Skeletal muscle satellite cell (primary cell): ENCODE results near the gene PHACTR1.

Source experiments
- H3K27me3 ChIP-seq: 2 replicates; pipeline ENCODE4 v1.7.0; 2013; ENCODE audit warnings: low read length; ENCODE audit not compliant: control insufficient read depth, insufficient read depth
- H3K36me3 ChIP-seq: 2 replicates; pipeline ENCODE4 v1.7.0; 2013; ENCODE audit warnings: mild to moderate bottlenecking, control low read depth, low read length; ENCODE audit not compliant: insufficient read depth
- H3K4me1 ChIP-seq: 2 replicates; pipeline ENCODE4 v1.7.0; 2013; ENCODE audit warnings: low read length; ENCODE audit not compliant: control insufficient read depth, insufficient read depth
- H3K4me2 ChIP-seq: 2 replicates; pipeline ENCODE4 v1.7.0; 2013; ENCODE audit warnings: mild to moderate bottlenecking, low read length
- H3K4me3 ChIP-seq: 2 replicates; pipeline ENCODE4 v1.7.0; 2013; ENCODE audit warnings: low read length
- H3K9ac ChIP-seq: 2 replicates; pipeline ENCODE4 v1.7.0; 2013; ENCODE audit warnings: mild to moderate bottlenecking, low read depth, low read length, moderate library complexity
- H3K9me3 ChIP-seq: replicated peaks from 2 replicates; pipeline ENCODE4 v1.7.0; 2013; ENCODE audit warnings: mild to moderate bottlenecking, control low read depth, low read length

The PHACTR1 gene

GRCh38 chr6:13044896-13045295 lies 328.3 kb downstream of the PHACTR1 start:
- Histone ChIP-seq H3K27me3 (no peaks in the 10 kb centered on the region), H3K4me3 (no peak overlapping the region), H3K4me1 (no peaks in the 10 kb centered on the region), H3K9me3 (no peaks in the 10 kb centered on the region), H3K36me3 (no peaks in the 10 kb centered on the region), H3K4me2 (no peak overlapping the region), H3K9ac (no peak overlapping the region)

- H3K27me3 ChIP-seq, result no peaks in the 10 kb centered on the region
- no peak overlapping the region for H3K9ac ChIP-seq
- H3K4me1 ChIP-seq, result no peaks in the 10 kb centered on the region
Measured at GRCh38 chr6:13045676-13046075, 329.1 kb downstream of the PHACTR1 start.

GRCh38 chr6:13046084-13046483 lies 329.5 kb downstream of the PHACTR1 start:
- Histone ChIP-seq H3K4me3 (no peak overlapping the region), H3K4me2 (no peak overlapping the region), H3K9ac (no peak overlapping the region), H3K4me1 (no peaks in the 10 kb centered on the region), H3K27me3 (no peaks in the 10 kb centered on the region), H3K36me3 (no peaks in the 10 kb centered on the region), H3K9me3 (no peaks in the 10 kb centered on the region)

More at GRCh38 chr6:13045676-13046075, 329.1 kb downstream of the PHACTR1 start:
- H3K9me3 ChIP-seq, result no peaks in the 10 kb centered on the region
- H3K4me3 ChIP-seq, result no peak overlapping the region
- H3K36me3 ChIP-seq, result no peaks in the 10 kb centered on the region
- H3K4me2 ChIP-seq, result no peak overlapping the region

- no peaks in the 10 kb centered on the region for H3K4me1 ChIP-seq
- H3K4me2 ChIP-seq, result no peak overlapping the region
- H3K9me3 ChIP-seq, result no peaks in the 10 kb centered on the region
- no peaks in the 10 kb centered on the region for H3K27me3 ChIP-seq
- no peak overlapping the region for H3K9ac ChIP-seq
- H3K36me3 ChIP-seq, result no peaks in the 10 kb centered on the region
- no peak overlapping the region for H3K4me3 ChIP-seq
Measured at GRCh38 chr6:13048113-13048512, 331.5 kb downstream of the PHACTR1 start.

GRCh38 chr6:13049666-13050254 lies 333.2 kb downstream of the PHACTR1 start:
- H3K9me3 ChIP-seq, result no peaks in the 10 kb centered on the region
- no peaks in the 10 kb centered on the region for H3K4me1 ChIP-seq
- H3K4me2 ChIP-seq, result no peak overlapping the region
- H3K27me3 ChIP-seq, result no peaks in the 10 kb centered on the region
- no peak overlapping the region for H3K9ac ChIP-seq
- H3K4me3 ChIP-seq, result no peak overlapping the region
- H3K36me3 ChIP-seq, result no peaks in the 10 kb centered on the region

- no peak overlapping the region for H3K4me2 ChIP-seq
- no peak overlapping the region for H3K4me3 ChIP-seq
- H3K9me3 ChIP-seq, result no peaks in the 10 kb centered on the region
- H3K27me3 ChIP-seq, result no peaks in the 10 kb centered on the region
- no peaks in the 10 kb centered on the region for H3K4me1 ChIP-seq
- H3K9ac ChIP-seq, result no peak overlapping the region
- no peaks in the 10 kb centered on the region for H3K36me3 ChIP-seq
Measured at GRCh38 chr6:13053006-13053461, 336.5 kb downstream of the PHACTR1 start.

GRCh38 chr6:13058051-13058450 lies 341.5 kb downstream of the PHACTR1 start:
- H3K9me3 ChIP-seq, result no peaks in the 10 kb centered on the region
- H3K27me3 ChIP-seq, result no peaks in the 10 kb centered on the region
- no peak overlapping the region for H3K4me3 ChIP-seq
- no peaks in the 10 kb centered on the region for H3K4me1 ChIP-seq
- H3K9ac ChIP-seq, result no peak overlapping the region
- H3K4me2 ChIP-seq, result no peak overlapping the region
- H3K36me3 ChIP-seq, result no peaks in the 10 kb centered on the region

- Histone ChIP-seq H3K4me1 (no peaks in the 10 kb centered on the region), H3K9me3 (no peaks in the 10 kb centered on the region), H3K36me3 (no peaks in the 10 kb centered on the region), H3K4me3 (no peak overlapping the region), H3K27me3 (no peaks in the 10 kb centered on the region), H3K9ac (no peak overlapping the region), H3K4me2 (no peak overlapping the region)
Measured at GRCh38 chr6:13059026-13059425, 342.5 kb downstream of the PHACTR1 start.

GRCh38 chr6:13063300-13063918 lies 346.8 kb downstream of the PHACTR1 start:
- no peak overlapping the region for H3K9ac ChIP-seq
- no peaks in the 10 kb centered on the region for H3K4me1 ChIP-seq
- no peak overlapping the region for H3K4me2 ChIP-seq
- H3K27me3 ChIP-seq, result no peaks in the 10 kb centered on the region
- H3K4me3 ChIP-seq, result no peak overlapping the region
- no peaks in the 10 kb centered on the region for H3K9me3 ChIP-seq
- no peaks in the 10 kb centered on the region for H3K36me3 ChIP-seq

GRCh38 chr6:13065581-13065980 lies 349.0 kb downstream of the PHACTR1 start:
- Histone ChIP-seq H3K4me3 (no peak overlapping the region), H3K4me1 (no peaks in the 10 kb centered on the region), H3K9ac (no peak overlapping the region), H3K27me3 (no peaks in the 10 kb centered on the region), H3K4me2 (no peak overlapping the region), H3K36me3 (no peaks in the 10 kb centered on the region), H3K9me3 (no peaks in the 10 kb centered on the region)

GRCh38 chr6:13066050-13066449 lies 349.5 kb downstream of the PHACTR1 start:
- no peak overlapping the region for H3K4me2 ChIP-seq
- no peaks in the 10 kb centered on the region for H3K4me1 ChIP-seq
- no peaks in the 10 kb centered on the region for H3K27me3 ChIP-seq
- no peak overlapping the region for H3K4me3 ChIP-seq
- no peaks in the 10 kb centered on the region for H3K36me3 ChIP-seq
- H3K9ac ChIP-seq, result no peak overlapping the region
- no peaks in the 10 kb centered on the region for H3K9me3 ChIP-seq

- Histone ChIP-seq H3K4me1 (no peaks in the 10 kb centered on the region), H3K9ac (no peak overlapping the region), H3K27me3 (no peaks in the 10 kb centered on the region)
Measured at GRCh38 chr6:13066820-13067219, 350.3 kb downstream of the PHACTR1 start.

More at GRCh38 chr6:13066820-13067219, 350.3 kb downstream of the PHACTR1 start:
- Histone ChIP-seq H3K4me3 (no peak overlapping the region), H3K36me3 (no peaks in the 10 kb centered on the region), H3K9me3 (no peaks in the 10 kb centered on the region), H3K4me2 (no peak overlapping the region)
